HG02571 (cell line): ENCODE measurements around the gene NCKAP5.

Experiments
- ATAC-seq: cut with Tn5 transposase; IDR thresholded peaks from one replicate; pipeline ENCODE4 v1.9.1; 2021; ENCODE audit warnings: mild to moderate bottlenecking, moderate library complexity; ENCODE audit not compliant: unreplicated experiment

The NCKAP5 gene

DNA sequence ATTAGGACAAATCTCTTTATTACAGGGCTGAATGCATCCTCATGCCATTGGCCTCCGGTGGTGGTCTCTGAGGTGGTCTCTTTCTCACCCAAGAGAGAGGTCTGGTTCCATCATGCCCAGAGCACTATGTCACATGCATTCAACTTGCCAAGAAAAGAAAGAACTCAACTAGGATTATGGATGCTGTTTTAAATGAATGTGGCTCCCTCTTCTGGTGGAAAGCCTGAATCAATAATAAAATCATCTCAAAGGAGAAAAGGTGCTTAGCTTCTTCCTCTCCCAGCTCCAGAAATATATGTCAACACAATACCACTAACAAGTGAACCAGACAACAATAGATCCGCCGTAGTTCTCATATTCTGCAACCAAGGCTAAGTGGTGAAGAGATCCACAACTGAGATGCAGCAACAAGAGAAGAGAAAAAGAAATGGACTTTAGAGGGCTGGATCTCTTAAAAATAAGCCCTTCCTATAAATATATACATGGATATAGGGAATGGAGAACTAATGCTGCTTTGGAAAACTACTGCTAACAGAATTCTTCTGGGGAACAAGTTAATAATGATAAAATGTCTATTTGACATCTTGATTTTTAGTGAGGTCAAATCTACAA lies 396.8 kb downstream of the NCKAP5 start:
- ATAC-seq = no peak

DNA sequence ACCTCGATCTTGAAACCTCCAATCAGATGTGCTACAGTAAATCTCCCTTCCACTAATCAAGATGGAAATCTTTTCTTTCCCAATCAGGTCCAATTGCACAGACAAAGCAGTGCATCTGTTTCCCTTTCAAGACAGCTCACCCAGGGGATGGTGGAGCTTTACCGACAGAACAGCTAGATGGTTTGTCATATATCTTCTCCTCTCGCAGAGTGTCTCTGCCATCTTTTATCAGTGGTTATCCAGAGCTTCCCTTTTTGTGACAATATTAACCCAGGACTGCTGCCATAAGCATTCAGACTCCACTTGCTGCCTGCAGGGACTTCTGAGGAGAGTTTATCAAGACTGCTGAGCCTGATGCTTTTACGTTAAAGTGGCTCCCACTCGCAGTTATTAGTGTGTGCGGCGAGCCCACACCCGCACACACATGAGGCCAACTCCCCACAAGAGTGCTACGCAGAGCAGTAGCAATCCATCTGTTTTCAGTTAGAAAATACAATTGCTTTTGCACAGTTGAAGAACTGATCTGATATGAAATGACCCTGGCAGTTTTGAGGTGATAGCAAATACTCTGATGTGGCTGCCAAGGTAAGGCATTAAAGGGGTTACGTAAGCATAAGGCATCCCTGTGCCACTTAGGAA lies 398.9 kb downstream of the NCKAP5 start:
- ATAC-seq = no peak

DNA sequence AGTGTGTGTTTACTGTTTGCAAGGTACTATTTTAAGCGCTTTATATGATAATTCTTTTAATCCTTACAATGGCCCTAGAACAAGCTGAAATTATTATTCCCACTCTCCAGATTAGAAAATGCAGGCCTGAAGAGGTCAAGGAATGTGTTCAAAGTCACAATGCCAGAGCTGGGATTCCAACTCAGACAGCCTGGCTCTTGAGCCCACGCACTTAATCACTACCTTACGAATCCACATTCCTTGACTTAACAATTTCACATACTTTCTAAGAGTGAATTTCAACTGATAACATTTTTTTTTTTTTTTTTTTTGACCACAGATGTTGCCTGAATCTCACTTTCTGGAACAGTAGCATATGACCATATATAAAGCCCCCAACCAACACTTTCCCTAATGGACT lies 400.3 kb downstream of the NCKAP5 start:
- ATAC-seq = no peak

DNA sequence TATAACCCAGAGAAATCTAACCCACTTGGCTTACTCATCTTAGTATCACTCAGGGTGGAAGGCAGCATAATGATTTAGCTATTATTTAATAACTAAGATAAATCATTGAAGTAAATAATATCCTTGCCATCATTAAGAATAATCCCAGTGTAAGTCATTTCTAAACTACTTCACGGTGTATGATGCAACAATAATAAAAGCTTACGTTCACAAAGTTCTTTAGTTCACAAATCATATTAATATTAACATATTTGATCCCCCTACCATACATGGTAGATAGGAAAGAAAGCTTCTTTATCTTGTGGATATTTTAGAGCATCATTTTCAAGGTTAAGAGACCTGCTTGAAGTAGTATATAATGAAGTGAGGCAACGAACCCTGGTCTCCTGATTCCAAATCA lies 401.0 kb downstream of the NCKAP5 start:
- ATAC-seq = no peak

GRCh38 chr2:133166031-133166430 lies 402.2 kb downstream of the NCKAP5 start:
- no peak for ATAC-seq

- ATAC-seq = no peak
Observed at GRCh38 chr2:133163111-133163510, 405.2 kb downstream of the NCKAP5 start.

- ATAC-seq = no peak
Observed at GRCh38 chr2:133158442-133158841, 409.8 kb downstream of the NCKAP5 start.

DNA sequence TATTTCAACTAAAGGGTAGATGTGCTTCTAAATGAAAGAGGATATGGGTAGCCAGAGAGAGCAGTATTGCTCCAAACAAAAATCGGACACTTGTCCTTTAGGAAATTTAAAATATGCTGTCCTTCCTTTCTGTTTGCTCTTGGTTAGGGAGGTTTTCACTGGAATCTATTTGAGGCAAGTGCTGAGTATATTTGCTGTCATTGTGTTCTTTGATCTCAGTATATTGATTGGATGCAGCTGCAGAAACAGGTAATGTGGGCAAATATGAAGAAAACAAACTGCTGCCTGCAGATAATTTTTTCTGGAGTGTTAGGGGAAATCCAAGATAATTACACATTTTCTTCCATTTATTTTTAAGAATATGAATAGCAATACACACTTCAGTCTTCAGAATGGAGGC lies 410.2 kb downstream of the NCKAP5 start:
- no peak for ATAC-seq

- no peak for ATAC-seq
Observed at GRCh38 chr2:133157141-133157540, 411.1 kb downstream of the NCKAP5 start.

DNA sequence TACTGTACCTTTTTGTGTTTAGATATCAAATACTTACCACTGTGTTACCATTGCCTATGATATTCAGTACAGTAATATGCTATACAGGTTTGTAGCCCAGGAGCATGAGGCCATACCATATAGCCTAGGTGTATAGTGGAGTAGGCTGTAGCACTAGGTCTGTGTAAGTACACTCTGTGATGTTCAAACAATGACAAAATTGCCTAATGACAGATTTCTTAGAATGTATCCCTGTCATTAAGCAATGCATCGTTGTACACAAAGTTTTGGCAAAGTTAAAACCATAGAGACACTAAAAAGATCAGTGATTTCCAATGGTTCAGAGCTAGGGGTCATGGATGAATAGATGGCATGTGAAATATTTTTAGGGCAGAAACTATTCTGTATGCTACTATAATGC lies 415.5 kb downstream of the NCKAP5 start:
- no peak for ATAC-seq

- no peak for ATAC-seq
Observed at GRCh38 chr2:133148187-133148586, 420.1 kb downstream of the NCKAP5 start.

DNA sequence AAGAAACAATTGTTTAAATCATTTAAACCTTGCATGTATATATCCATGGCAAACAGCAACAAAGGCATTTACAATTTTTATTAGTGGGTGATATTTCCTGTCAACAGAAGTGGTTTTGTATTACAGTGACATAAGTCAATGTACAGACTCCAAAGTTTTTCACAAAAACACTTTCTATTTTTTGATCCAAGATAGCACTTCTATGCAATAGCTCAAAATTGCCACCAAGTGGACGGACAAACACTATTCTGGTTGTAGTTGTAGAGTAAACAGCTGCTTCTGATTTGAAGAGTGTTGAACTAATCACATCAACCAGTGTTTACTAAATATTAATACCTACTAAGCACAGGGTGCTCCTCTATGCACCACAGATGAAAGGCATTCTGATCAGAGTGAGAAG lies 421.4 kb downstream of the NCKAP5 start:
- ATAC-seq = no peak

- no peak for ATAC-seq
Observed at GRCh38 chr2:133143645-133144044, 424.6 kb downstream of the NCKAP5 start.

- no peak for ATAC-seq
Observed at GRCh38 chr2:133142087-133142486, 426.2 kb downstream of the NCKAP5 start.

DNA sequence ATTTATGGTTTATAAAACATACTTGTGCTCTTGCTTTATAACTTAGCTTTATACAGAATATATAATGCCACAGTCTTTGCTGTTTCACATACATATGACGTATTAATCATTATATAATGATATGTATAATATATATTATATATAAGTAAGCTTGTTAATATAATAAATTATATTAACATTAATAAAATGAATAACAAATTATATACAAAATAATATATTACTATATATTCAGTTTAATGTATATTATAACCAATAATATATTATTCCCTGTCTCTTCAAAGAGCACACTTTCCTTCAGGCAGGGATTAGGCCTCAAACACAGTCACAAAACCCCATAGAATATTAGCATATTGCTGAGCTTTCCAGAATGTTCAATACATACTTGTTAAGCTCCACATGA lies 427.6 kb downstream of the NCKAP5 start:
- ATAC-seq = no peak

- ATAC-seq = no peak
Observed at GRCh38 chr2:133139847-133140533, 428.3 kb downstream of the NCKAP5 start.

- no peak for ATAC-seq
Observed at GRCh38 chr2:133138693-133139092, 429.6 kb downstream of the NCKAP5 start.

DNA sequence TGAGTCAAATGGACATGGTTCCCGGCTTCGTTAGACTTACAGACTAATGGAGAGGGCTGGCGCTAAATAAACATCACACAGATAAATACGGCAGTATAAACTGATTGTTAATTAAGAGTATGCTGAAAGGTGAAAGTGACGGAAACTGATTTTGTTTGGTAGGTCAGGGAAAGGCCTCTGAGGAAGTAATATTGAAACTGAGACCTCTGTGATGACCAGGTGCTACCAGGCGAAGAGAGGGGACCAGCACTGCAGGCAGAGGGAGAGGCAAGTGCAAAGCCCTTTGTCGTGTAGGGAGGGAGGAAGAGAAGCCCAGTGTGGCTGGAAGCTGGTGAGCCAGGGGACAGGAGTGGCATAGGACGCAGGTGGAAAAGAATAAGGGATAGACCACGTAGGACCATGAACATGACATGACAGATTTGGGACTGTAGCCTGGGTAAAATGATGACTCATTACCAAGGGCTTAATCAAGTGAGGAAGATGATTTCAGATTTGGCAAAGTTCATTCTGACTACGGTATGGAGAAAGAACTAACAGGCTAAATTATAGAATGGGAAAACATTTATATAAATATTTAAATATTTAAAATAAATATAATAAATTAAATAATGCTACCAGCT lies 433.1 kb downstream of the NCKAP5 start:
- ATAC-seq = no peak

GRCh38 chr2:133130548-133131246 lies 437.6 kb downstream of the NCKAP5 start:
- no peak for ATAC-seq

DNA sequence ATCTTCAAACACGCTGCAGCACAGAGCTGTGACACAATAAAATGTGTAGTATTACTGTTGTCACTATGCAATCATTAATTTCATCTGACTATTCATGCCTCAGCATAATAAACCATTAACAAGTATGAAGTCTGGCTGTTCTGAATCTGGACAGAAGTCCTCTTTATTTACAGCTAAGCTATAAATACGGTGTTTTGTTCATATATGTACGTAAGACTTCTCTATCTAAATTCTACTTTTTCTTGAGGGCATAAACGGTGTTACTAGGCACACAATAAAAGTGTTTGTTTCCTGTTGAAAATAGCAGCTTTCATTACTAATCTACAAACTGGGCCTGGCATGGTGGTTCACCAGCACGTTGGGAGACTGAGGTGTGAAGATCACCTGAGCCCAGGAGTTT lies 443.8 kb downstream of the NCKAP5 start:
- no peak for ATAC-seq

GRCh38 chr2:133123904-133124303 lies 444.4 kb downstream of the NCKAP5 start:
- no peak for ATAC-seq
